Fibroblast of skin of back (primary cell): Measurements from ENCODE around the gene LCORL.
"Not testable (repeated sequence)": the region's sequence is repeated elsewhere in the genome, so short reads cannot be mapped to it uniquely, and the experiment has no call there.

Source experiments
- DNase-seq: peaks from one replicate; pipeline ENCODE4 v3.0.0-alpha.2; 2013

Gene LCORL

GRCh38 chr4:17924189-17924588 is 97.4 kb downstream of the LCORL start:
- no peak for DNase-seq

GRCh38 chr4:17921451-17921850 is 100.1 kb downstream of the LCORL start:
- no peak for DNase-seq

- no peak for DNase-seq
Observed at GRCh38 chr4:17920681-17921080, 100.9 kb downstream of the LCORL start.

DNA sequence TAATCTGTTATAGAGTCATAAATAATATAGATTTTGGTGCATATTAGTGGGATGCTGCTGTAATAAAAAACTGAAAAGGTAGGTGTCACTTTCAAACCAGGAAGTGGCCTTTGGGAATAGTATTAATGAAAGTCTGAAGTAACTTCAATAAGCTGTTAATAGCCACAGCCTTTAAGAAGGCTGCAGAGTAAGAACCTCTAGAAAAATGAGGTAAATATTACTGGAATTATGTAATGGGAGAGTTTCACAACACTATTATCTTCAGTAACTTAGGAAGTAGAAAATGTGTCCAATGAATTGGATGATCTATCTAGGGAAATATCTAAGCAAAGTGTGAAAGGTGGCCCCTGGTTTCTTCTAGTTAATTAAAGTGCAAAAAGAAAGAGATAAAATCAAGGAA is 106.1 kb downstream of the LCORL start:
- DNase-seq: no peak

DNA sequence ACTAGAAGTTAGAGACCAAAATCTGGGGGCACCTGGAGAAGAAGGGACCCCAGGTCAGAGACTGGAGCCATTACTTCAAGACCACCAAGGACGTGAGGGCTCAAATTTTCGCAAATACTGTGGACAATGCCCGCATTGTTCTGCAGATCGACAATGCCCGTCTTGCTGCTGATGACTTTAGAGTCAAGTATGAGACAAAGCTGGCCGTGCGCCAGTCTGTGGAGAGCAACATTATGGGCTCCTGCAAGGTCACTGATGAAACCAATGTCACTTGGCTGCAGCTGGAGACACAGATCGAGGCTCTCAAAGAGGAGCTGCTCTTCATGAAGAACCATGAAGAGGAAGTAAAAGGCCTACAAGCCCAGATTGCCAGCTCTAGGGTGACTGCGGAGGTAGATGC is 109.5 kb downstream of the LCORL start:
- DNase-seq: no peak

DNA sequence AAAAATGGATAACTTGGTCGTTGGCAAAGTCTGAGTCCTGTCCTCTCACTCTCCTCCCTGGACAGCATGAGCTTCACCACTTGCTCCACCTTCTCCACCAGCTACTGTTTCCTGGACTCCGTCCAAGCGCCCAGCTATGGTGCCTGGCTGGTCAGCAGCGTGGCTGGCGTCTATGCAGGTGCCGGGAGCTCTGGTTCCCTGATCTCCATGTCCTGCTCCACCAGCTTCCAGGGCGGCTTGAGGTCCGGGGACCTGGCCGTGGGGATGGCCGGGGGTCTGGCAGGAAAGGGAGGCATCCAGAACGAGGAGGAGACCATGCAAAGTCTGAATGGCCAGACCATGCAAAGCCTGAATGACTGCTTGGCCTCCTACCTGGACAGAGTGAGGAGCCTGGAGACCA is 109.9 kb downstream of the LCORL start:
- DNase-seq: no peak

- no peak for DNase-seq
Observed at GRCh38 chr4:17898553-17899055, 123.0 kb downstream of the LCORL start.

DNA sequence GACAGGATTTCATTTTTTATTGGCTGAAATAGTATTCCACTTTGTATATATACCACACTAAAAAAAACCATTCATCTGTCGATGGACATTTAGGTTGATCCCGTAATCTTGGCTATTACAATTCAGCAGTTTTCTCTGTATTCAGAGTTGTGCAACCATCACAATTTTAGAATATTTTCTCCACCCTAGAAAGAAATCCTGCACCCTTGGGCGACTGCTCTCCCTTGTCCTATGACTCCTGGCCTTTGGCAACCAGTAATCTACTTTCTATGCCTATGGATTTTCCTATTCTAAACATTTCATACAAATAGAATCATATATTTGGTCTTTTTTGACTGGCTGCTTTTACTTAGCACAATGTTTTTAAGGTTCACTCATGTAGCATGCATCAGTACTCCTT is 126.1 kb downstream of the LCORL start:
- no peak for DNase-seq

DNA sequence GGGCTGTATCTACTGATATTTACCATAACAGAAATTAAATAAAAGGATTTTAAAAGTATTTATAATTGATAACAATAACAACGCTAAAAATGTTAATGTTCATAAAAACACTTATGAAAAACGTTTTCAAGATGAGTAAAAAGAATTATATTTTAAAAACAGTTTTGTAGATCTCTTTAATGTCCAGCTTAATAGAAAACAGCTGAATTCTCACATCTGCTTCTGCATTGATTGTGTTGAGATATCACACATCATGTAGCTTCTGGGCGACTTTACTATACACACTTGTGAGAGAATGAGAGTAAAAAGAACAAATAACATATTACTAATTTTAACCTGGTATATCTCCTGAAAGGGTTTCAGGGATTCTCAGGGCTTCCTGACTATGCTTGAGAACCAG is 127.1 kb downstream of the LCORL start:
- no peak for DNase-seq

DNA sequence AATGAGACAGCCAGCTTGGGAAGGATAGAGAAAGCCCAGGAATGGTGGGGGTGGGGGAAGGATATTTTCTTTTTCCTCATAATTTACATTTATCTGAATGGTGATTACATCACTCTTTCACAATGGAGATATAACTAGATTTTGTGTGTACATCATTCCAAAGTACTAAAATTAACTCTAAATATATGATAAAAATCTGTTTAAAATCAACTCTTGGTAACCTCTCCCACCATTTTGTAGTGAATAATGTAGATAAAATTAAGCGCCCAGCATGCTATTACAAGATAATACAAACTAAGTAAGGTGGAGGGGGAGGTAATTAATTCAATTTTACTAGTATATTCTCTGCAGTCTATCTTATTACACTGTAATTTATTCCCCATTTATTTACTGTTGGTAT is 131.9 kb downstream of the LCORL start:
- peak; percentile 8 for DNase-seq

DNA sequence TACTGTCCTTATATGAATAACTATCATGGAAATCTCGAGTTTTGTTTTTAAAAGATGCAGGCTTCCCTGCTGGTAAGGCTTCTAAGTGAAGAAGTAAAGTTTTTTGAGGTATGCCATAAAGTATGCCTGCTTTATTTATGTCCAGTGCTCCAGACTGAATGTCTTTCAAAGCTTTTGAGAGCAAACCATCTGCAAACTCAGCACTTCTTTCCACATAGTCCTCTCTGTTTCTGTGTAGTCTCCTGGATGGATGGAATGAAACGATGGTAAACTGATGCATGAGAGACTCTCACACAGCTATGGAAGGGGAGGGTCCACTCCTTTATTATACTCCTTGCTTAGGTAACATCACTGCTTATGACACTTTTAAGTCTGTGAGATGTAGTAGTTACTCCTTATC is 137.0 kb downstream of the LCORL start:
- no peak for DNase-seq

GRCh38 chr4:17884063-17884462 is 137.5 kb downstream of the LCORL start:
- peak; percentile 2 for DNase-seq

DNA sequence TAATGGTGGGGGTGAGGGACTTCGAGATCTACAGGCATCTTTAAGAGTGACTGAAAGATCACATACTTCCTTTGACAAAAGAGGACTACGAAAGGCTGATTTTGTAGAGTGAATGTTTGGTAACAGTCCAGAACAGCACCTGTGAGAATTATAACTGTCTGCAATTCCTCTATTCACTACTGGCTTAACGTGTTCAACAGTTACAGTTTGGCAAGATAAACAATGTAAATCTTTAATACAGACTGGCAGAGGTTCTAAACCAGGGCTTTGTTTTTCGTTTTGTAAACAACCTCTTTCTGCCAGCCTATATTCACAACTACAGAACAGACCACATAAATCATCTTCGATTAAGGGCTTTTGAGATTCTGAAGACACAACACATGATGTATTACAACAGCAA is 143.9 kb downstream of the LCORL start:
- DNase-seq: no peak

GRCh38 chr4:17876943-17877342 is 144.6 kb downstream of the LCORL start:
- DNase-seq: no peak

- no peak for DNase-seq
Observed at GRCh38 chr4:17875402-17876070, 146.0 kb downstream of the LCORL start.

DNA sequence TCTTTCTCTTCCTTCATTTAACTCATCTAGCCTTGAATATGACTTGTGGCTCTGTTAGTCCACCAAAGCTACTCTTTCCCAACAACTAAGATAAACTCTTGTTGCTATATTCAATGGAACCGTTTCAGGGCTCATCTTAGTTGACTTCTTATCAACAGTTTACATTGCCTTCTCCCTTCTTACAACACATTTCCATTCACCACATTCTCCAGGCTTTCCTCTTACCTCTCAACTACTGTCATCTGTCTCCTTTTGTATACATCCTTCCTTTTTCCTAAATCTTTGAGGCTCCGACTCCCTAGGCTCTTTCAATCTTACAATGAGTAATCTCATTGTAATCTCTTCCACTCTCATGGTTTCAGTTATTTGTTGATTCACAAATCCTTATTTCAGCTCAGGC is 152.2 kb downstream of the LCORL start:
- no peak for DNase-seq

DNA sequence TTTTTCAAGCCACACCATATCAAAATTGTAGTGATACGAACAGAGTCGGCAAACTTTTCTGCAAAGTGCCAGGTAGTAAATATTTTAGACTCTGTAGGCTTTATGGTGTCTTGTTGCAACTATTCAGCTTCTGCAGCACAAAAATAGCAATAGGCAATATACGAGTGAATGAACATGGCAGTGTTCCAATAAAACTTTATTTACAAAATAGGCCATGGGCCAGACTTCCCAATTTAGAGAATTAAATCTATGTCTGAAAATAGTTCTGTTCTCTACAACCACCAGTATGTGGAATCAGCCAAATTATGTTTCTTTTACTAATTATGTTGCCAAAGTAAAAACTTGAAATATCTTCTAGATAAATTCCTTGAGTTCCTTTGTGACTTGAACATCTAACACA is 154.3 kb downstream of the LCORL start:
- no peak for DNase-seq

DNA sequence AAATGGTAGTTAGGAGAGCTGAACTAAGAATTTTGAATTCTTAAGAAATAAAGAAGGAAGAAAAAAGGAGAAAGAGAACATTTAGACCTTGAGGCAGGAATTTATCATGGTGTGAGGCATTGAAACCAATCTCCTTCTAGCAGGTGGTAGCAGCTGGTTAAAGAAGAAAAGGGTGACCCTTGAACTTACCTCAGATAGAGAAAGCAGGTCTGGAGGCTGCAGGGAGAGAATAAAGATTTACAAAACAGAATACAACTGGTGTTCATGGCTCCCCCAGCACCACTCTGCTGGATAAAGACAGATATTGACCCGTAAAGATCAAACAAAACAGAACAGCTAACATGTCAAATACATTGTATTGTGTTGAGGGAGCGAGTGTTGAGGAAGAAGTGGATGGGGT is 154.7 kb downstream of the LCORL start:
- no peak for DNase-seq

- no peak for DNase-seq
Observed at GRCh38 chr4:17865866-17866363, 155.6 kb downstream of the LCORL start.

DNA sequence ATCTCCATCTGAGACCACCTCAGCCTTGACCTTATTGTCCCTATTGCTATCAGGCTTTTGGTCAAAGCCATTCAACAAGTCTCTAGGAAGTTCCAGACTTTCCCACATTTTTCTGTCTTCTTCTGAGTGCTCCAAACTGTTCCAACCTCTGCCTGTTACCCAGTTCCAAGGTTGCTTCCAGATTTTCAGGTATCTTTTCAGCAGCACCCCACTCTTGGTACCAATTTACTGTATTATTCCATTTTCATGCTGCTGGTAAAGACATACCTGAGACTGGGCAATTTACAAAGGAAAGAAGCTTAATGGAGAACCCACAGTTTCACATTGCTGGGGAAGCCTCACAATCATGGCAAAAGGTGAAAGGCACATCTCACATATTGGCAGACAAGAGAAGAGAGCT is 159.6 kb downstream of the LCORL start:
- DNase-seq: not testable (repeated sequence)

- DNase-seq: no peak
Observed at GRCh38 chr4:17859793-17860406, 161.7 kb downstream of the LCORL start.

DNA sequence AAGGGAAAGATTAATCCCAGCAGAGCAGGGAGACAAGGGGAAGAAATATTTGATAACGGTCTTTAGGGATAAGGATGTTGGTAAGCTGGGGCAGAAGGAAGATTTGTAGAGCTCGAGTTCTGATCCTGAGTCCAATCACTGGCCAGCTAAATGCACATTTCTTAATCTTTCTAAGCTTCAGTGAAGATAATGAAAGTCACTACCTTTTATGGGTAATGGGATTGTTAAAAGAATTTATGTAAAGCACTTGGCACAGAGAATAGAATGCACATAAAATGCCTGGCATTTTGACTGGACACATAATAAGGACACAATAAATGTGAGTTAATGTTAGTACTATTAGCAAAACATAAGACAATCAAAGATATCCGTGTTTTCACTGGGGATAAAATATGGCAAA is 167.5 kb downstream of the LCORL start:
- DNase-seq: peak; percentile 64

- no peak for DNase-seq
Observed at GRCh38 chr4:17851959-17852358, 169.6 kb downstream of the LCORL start.

GRCh38 chr4:17850295-17850694 is 171.3 kb downstream of the LCORL start:
- not testable (repeated sequence) for DNase-seq
